ENCODE data around the gene RPL37A. TPM values are rescaled to one million over a fixed set of nuclear protein-coding genes. Genes with fewer than 3 reads are reported as not detected.

Gene RPL37A
- total RNA-seq, 2 donors from 2014 or later = 2,589 to 2,765 TPM

DNA sequence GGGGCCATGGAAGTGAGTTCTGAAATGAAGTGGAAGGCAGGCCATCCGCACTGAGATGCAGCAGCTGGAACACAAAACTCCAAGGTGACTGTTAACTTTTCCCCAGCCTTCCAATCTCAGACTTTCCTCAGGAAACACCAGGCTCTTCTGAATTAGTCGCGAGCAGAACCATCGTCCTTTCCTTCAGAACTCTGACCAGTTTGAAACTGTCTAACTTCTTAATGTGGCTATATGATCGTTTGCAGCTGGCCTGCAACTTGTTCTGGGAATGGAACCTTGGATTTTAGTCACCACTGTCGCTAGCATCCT lies 620 bp upstream of the RPL37A start:
- Histone ChIP-seq H3K9ac (ENCODE audit: extremely low read depth, low read length, poor library complexity, severe bottlenecking) (peak overlapping the region; percentile 99), H3K36me3 (ENCODE audit: control insufficient read depth, insufficient read depth, low read length) (peaks cover 39% of the 10 kb centered on the region), H3K4me1 (ENCODE audit: control insufficient read depth, insufficient read depth, low read length) (no peaks in the 10 kb centered on the region), H3K4me3 (ENCODE audit: low read length) (peak overlapping the region; percentile 99), H3K27me3 (ENCODE audit: control insufficient read depth, insufficient read depth, low read length, poor library complexity, severe bottlenecking) (no peaks in the 10 kb centered on the region), H3K27ac (ENCODE audit: low read depth, low read length) (no peak overlapping the region), H3K9me3 (ENCODE audit: control insufficient read depth, low read length) (no peaks in the 10 kb centered on the region)
- WGBS, 2 experiments (ENCODE audit: insufficient coverage in 1 of 2, insufficient read length in 1 of 2) = 78 to 85% methylated on average over 6 of the region's 6 CpGs
- Mint-ChIP-seq H3K36me3 (ENCODE audit: low read depth) (peaks cover 38% of the 10 kb centered on the region), H3K4me3 (peak overlapping the region; percentile 99), H3K27ac (peak overlapping the region; percentile 96), H3K4me1 (peaks cover 32% of the 10 kb centered on the region), H3K27me3 (ENCODE audit: insufficient read depth) (no peaks in the 10 kb centered on the region), H3K9me3 (no peaks in the 10 kb centered on the region)
- DNase-seq = no peak
- TF ChIP-seq, protein P1, sequence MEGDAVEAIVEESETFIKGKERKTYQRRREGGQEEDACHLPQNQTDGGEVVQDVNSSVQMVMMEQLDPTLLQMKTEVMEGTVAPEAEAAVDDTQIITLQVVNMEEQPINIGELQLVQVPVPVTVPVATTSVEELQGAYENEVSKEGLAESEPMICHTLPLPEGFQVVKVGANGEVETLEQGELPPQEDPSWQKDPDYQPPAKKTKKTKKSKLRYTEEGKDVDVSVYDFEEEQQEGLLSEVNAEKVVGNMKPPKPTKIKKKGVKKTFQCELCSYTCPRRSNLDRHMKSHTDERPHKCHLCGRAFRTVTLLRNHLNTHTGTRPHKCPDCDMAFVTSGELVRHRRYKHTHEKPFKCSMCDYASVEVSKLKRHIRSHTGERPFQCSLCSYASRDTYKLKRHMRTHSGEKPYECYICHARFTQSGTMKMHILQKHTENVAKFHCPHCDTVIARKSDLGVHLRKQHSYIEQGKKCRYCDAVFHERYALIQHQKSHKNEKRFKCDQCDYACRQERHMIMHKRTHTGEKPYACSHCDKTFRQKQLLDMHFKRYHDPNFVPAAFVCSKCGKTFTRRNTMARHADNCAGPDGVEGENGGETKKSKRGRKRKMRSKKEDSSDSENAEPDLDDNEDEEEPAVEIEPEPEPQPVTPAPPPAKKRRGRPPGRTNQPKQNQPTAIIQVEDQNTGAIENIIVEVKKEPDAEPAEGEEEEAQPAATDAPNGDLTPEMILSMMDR (conservative IDR thresholded peaks at IDR 0.05) = no peak

DNA sequence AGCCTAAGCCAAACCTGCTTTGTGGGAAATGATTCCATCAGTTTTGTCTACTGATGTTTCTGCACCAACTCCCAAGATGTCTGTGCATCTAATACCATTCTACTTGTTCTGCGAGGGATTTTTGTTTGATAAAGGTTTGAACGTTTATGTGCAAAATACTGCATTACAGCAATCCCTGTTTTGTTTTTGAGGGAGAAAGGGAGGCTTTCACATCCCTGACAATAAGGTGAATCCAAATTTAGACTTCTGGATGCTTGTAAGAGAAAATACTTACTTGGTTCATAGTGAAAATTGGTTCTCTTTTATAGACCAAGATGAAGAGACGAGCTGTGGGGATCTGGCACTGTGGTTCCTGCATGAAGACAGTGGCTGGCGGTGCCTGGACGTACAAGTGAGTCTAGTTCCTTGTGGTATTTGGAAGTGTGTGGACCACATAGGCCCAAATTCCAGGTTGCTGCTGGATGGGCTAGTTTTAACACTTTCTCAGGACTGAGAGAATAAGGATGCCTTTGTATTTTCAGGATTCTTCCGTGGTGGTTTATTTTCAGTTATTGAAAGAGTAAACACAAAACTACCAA lies 1.1 kb downstream of the RPL37A start:
- H3K9ac ChIP-seq (ENCODE audit: extremely low read depth, low read length, poor library complexity, severe bottlenecking) = peak overlapping the region; percentile 99
- no peak overlapping the region for H3K27ac ChIP-seq (ENCODE audit: low read depth, low read length)
- TF ChIP-seq, protein P1 (conservative IDR thresholded peaks at IDR 0.05) = no peak
- 24 to 43% methylated on average over 4 to 6 of the region's 6 CpGs for WGBS, 2 experiments (ENCODE audit: insufficient coverage in 1 of 2, insufficient read length in 1 of 2)
- H3K36me3 Mint-ChIP-seq (ENCODE audit: low read depth) = peaks cover 55% of the 10 kb centered on the region
- no peaks in the 10 kb centered on the region for H3K4me1 ChIP-seq (ENCODE audit: control insufficient read depth, insufficient read depth, low read length)
- H3K27me3 Mint-ChIP-seq (ENCODE audit: insufficient read depth) = no peaks in the 10 kb centered on the region
- H3K9me3 Mint-ChIP-seq = no peaks in the 10 kb centered on the region
- H3K36me3 ChIP-seq (ENCODE audit: control insufficient read depth, insufficient read depth, low read length) = peaks cover 56% of the 10 kb centered on the region
- H3K4me3 Mint-ChIP-seq = peak overlapping the region; percentile 99
- H3K4me1 Mint-ChIP-seq = peaks cover 32% of the 10 kb centered on the region
- peak overlapping the region; percentile 99 for H3K4me3 ChIP-seq (ENCODE audit: low read length)
- peak overlapping the region; percentile 96 for H3K27ac Mint-ChIP-seq
- no peak for DNase-seq
- H3K9me3 ChIP-seq (ENCODE audit: control insufficient read depth, low read length) = no peaks in the 10 kb centered on the region
- no peaks in the 10 kb centered on the region for H3K27me3 ChIP-seq (ENCODE audit: control insufficient read depth, insufficient read depth, low read length, poor library complexity, severe bottlenecking)

DNA sequence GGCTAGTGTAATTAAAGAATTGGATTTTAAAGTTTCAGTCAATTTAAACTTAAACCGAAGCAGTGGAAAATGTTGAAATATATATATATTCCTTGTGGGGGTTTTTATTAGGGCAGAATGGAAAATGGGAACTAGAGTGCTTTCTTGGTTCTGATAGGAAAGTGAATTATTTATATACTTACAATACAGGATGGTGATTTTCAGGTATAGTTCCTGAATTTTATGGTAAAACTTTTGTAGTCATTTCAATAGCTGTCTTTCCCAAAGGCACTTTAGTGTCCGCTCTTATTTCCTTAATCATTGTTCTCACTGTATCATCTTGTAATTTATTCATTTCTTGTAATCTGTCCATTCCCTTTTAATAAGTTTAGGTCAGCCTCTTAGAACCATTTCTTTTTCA lies 1.9 kb downstream of the RPL37A start:
- Histone ChIP-seq H3K4me1 (ENCODE audit: control insufficient read depth, insufficient read depth, low read length) (no peaks in the 10 kb centered on the region), H3K27me3 (ENCODE audit: control insufficient read depth, insufficient read depth, low read length, poor library complexity, severe bottlenecking) (no peaks in the 10 kb centered on the region), H3K9ac (ENCODE audit: extremely low read depth, low read length, poor library complexity, severe bottlenecking) (peak overlapping the region; percentile 99), H3K9me3 (ENCODE audit: control insufficient read depth, low read length) (no peaks in the 10 kb centered on the region), H3K4me3 (ENCODE audit: low read length) (peak overlapping the region; percentile 99), H3K36me3 (ENCODE audit: control insufficient read depth, insufficient read depth, low read length) (peaks cover 62% of the 10 kb centered on the region), H3K27ac (ENCODE audit: low read depth, low read length) (no peak overlapping the region)
- peak overlapping the region; percentile 99 for H3K4me3 Mint-ChIP-seq
- 90% methylated on average over 2 of the region's 2 CpGs; no CpG with 5 or more reads in 1 of the 2 experiments for WGBS, 2 experiments (ENCODE audit: insufficient coverage in 1 of 2, insufficient read length in 1 of 2)
- H3K36me3 Mint-ChIP-seq (ENCODE audit: low read depth) = peaks cover 63% of the 10 kb centered on the region
- no peaks in the 10 kb centered on the region for H3K27me3 Mint-ChIP-seq (ENCODE audit: insufficient read depth)
- H3K9me3 Mint-ChIP-seq = no peaks in the 10 kb centered on the region
- peaks cover 34% of the 10 kb centered on the region for H3K4me1 Mint-ChIP-seq
- H3K27ac Mint-ChIP-seq = peak overlapping the region; percentile 14
- no peak for DNase-seq
- TF ChIP-seq, protein P1 (conservative IDR thresholded peaks at IDR 0.05) = no peak

Measured in endodermal cell (in vitro differentiated cells).